Measurements from ENCODE around the gene ACRBP. TPM values are rescaled to one million over a fixed set of nuclear protein-coding genes. Genes with fewer than 3 reads are reported as not detected.
A peak's percentile ranks its signal among the peaks of the same experiment; 100 is the strongest.

The ACRBP gene
- polyA plus RNA-seq, 1 donor from 2014 or later: 1.6 TPM

DNA sequence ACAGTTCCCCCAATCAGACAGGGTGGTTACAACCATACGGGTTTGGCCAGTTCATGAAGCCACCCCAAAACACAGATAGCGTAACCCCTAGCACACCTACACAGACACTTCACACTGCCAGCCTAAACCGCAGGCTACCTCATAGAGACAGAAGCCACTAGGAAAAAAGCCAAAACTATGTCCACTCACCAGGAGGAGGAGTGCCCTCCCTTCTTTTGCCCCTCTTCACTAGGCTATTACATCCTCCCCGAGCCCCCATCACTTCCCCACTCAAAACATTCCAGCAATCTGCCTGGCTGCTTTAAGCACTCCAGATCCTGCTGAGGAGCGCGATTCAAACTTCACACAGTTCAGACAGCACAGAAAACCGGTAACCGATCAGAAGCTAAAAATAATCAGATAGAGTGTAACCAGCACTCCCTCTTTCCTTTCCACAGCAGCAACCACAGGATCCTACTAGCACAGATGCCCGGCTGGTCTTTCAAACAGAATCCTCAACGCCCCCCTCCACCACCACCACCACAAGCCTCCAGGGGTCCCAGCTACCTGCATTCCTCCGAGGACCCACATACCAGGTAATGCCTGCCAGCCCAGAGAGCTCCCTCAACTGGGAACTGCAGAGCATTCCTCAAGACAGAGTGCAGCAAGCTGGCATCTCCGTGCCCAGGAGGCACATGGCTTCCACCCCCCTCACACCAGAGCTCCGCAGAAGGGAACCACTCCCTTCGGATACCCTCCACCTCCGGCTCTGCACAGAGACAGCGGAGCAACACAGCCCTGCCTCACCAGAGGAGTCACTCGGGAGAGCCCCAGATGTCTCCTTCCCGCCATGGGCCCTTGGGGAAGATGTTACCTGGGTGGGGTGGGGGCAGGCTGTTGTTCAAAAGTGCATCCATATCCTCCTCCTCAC is 41.6 kb downstream of the ACRBP start:
- peak; percentile 77 for TF ChIP-seq MXI1 (conservative IDR thresholded peaks at IDR 0.05; ENCODE audit: poor library complexity, severe bottlenecking)
- TF ChIP-seq, protein P1, sequence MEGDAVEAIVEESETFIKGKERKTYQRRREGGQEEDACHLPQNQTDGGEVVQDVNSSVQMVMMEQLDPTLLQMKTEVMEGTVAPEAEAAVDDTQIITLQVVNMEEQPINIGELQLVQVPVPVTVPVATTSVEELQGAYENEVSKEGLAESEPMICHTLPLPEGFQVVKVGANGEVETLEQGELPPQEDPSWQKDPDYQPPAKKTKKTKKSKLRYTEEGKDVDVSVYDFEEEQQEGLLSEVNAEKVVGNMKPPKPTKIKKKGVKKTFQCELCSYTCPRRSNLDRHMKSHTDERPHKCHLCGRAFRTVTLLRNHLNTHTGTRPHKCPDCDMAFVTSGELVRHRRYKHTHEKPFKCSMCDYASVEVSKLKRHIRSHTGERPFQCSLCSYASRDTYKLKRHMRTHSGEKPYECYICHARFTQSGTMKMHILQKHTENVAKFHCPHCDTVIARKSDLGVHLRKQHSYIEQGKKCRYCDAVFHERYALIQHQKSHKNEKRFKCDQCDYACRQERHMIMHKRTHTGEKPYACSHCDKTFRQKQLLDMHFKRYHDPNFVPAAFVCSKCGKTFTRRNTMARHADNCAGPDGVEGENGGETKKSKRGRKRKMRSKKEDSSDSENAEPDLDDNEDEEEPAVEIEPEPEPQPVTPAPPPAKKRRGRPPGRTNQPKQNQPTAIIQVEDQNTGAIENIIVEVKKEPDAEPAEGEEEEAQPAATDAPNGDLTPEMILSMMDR (IDR thresholded peaks at IDR 0.05; ENCODE audit: poor library complexity, severe bottlenecking): peak; percentile 47
- TF ChIP-seq EZH2 (IDR thresholded peaks at IDR 0.05; ENCODE audit: borderline replicate concordance, insufficient read depth, low read length, poor library complexity, severe bottlenecking): no peak
- TF ChIP-seq RAD21 (conservative IDR thresholded peaks at IDR 0.05): peak; percentile 27
- TF ChIP-seq POLR2AphosphoS5 (IDR thresholded peaks at IDR 0.05): no peak

DNA sequence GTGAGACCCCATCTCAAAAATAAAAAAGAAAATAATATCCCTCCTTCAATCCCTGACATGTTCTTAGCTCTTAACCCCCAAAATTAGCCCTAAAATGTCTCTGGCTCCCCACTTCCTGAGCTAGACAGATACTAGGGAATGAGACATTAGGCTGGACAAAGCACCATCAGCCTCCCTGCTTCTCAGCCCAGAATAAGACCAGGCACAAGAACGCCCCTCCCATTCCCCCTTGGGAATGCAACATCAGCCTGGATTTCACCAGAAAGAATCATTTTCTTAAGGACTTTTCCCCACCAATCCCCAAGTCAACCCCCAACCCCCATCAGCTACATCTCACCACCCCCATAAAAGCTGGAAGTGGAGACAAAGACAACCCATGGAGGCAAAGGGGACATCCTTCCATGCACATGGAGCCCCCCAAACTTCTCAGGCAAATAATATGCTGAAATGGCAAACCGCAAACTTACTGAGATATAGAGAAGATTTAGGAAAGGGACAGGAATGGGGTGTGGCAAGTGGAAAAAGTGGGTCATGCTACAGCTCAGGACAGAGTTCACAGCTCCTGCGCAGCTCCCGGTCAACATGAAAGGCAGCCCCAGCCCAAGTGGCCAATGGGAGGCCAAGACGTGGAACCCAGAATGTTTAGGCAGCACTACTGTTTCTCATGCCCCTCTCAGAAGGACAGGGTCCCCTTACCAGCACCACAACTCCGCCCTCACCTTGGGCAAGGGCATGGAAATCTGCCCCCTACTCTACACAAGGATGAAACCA is 42.8 kb downstream of the ACRBP start:
- H3K9ac ChIP-seq (ENCODE audit: low read length): peak overlapping the region; percentile 95
- no peak overlapping the region for H2AFZ ChIP-seq (ENCODE audit: low read depth, low read length)
- no peaks in the 10 kb centered on the region for H3K27me3 ChIP-seq (ENCODE audit: insufficient read depth, low read depth, low read length)
- H3F3A ChIP-seq (ENCODE audit: insufficient read depth, low read length, poor library complexity, severe bottlenecking): no peaks in the 10 kb centered on the region
- H3K9me3 ChIP-seq (ENCODE audit: low read length): no peaks in the 10 kb centered on the region
- peaks cover 20% of the 10 kb centered on the region for H4K20me1 ChIP-seq (ENCODE audit: insufficient read depth)
- peak overlapping the region; percentile 5 for H3K27ac ChIP-seq (ENCODE audit: low read length)
- H3K4me3 ChIP-seq (ENCODE audit: low read length): peak overlapping the region; percentile 69
- no peak for TF ChIP-seq EP300 (conservative IDR thresholded peaks at IDR 0.05; ENCODE audit: poor library complexity, severe bottlenecking)
- TF ChIP-seq RAD21 (conservative IDR thresholded peaks at IDR 0.05): no peak
- TF ChIP-seq, protein P1 (IDR thresholded peaks at IDR 0.05; ENCODE audit: poor library complexity, severe bottlenecking): no peak
- TF ChIP-seq SMC3 (conservative IDR thresholded peaks at IDR 0.05; ENCODE audit: poor library complexity): no peak
- TF ChIP-seq, protein P2, sequence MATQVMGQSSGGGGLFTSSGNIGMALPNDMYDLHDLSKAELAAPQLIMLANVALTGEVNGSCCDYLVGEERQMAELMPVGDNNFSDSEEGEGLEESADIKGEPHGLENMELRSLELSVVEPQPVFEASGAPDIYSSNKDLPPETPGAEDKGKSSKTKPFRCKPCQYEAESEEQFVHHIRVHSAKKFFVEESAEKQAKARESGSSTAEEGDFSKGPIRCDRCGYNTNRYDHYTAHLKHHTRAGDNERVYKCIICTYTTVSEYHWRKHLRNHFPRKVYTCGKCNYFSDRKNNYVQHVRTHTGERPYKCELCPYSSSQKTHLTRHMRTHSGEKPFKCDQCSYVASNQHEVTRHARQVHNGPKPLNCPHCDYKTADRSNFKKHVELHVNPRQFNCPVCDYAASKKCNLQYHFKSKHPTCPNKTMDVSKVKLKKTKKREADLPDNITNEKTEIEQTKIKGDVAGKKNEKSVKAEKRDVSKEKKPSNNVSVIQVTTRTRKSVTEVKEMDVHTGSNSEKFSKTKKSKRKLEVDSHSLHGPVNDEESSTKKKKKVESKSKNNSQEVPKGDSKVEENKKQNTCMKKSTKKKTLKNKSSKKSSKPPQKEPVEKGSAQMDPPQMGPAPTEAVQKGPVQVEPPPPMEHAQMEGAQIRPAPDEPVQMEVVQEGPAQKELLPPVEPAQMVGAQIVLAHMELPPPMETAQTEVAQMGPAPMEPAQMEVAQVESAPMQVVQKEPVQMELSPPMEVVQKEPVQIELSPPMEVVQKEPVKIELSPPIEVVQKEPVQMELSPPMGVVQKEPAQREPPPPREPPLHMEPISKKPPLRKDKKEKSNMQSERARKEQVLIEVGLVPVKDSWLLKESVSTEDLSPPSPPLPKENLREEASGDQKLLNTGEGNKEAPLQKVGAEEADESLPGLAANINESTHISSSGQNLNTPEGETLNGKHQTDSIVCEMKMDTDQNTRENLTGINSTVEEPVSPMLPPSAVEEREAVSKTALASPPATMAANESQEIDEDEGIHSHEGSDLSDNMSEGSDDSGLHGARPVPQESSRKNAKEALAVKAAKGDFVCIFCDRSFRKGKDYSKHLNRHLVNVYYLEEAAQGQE (IDR thresholded peaks at IDR 0.05; ENCODE audit: borderline replicate concordance): no peak
- TF ChIP-seq MXI1 (conservative IDR thresholded peaks at IDR 0.05; ENCODE audit: poor library complexity, severe bottlenecking): no peak
- H3K9me2 ChIP-seq (ENCODE audit: insufficient read depth, low read length): no peaks in the 10 kb centered on the region
- peak overlapping the region; percentile 59 for H3K4me2 ChIP-seq (ENCODE audit: low read length)
- no peaks in the 10 kb centered on the region for H3K36me3 ChIP-seq (ENCODE audit: insufficient read depth, low read length)
- H3K79me2 ChIP-seq (replicated peaks; ENCODE audit: insufficient read depth, low read length): peaks cover 53% of the 10 kb centered on the region

More for the DNA sequence above, 41.6 kb downstream of the ACRBP start:
- Histone ChIP-seq H3K9ac (ENCODE audit: low read length) (peak overlapping the region; percentile 95), H3K9me2 (ENCODE audit: insufficient read depth, low read length) (no peaks in the 10 kb centered on the region), H4K20me1 (ENCODE audit: insufficient read depth) (peaks cover 20% of the 10 kb centered on the region), H3F3A (ENCODE audit: insufficient read depth, low read length, poor library complexity, severe bottlenecking) (no peaks in the 10 kb centered on the region), H3K27ac (ENCODE audit: low read length) (peak overlapping the region; percentile 89), H3K36me3 (ENCODE audit: insufficient read depth, low read length) (no peaks in the 10 kb centered on the region), H3K79me2 (replicated peaks; ENCODE audit: insufficient read depth, low read length) (peaks cover 53% of the 10 kb centered on the region), H3K9me3 (ENCODE audit: low read length) (no peaks in the 10 kb centered on the region), H3K27me3 (ENCODE audit: insufficient read depth, low read depth, low read length) (no peaks in the 10 kb centered on the region), H2AFZ (ENCODE audit: low read depth, low read length) (no peak overlapping the region), H3K4me3 (ENCODE audit: low read length) (peak overlapping the region; percentile 69), H3K4me2 (ENCODE audit: low read length) (peak overlapping the region; percentile 59)

All from neural cell (in vitro differentiated cells).